ENCODE measurements around the gene EIF3I. TPM values are rescaled to one million over a fixed set of nuclear protein-coding genes. Genes with fewer than 3 reads are reported as not detected.

The EIF3I gene
- total and polyA plus RNA-seq, 2 donors (not counting 1 experiment from before 2014, with no cell fraction given): 277 to 492 TPM

DNA sequence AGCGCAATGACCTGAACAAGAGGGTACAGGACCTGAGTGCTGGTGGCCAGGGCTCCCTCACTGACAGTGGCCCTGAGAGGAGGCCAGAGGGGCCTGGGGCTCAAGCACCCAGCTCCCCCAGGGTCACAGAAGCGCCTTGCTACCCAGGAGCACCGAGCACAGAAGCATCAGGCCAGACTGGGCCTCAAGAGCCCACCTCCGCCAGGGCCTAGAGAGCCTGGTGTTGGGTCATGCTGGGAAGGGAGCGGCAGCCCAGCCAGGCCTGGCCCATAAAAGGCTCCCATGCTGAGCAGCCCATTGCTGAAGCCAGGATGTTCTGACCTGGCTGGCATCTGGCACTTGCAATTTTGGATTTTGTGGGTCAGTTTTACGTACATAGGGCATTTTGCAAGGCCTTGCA lies 27.2 kb upstream of the EIF3I start:
- peaks cover 54% of the 10 kb centered on the region for H3K36me3 ChIP-seq (ENCODE audit: control insufficient read depth, insufficient read depth, low read length)
- no peaks in the 10 kb centered on the region for H3K27me3 ChIP-seq (ENCODE audit: control insufficient read depth, insufficient read depth, low read length)
- no peak overlapping the region for H3K4me3 ChIP-seq (replicated peaks in 1 of 4; ENCODE audit: control extremely low read depth in 1 of 4, insufficient read depth in 1 of 4, low read depth in 3 of 4, low read length in 4 of 4)
- no peak for DNase-seq (ENCODE audit: low read depth in 2 of 2)
- H3K79me2 ChIP-seq (ENCODE audit: control insufficient read depth, insufficient read depth, low read length): no peaks in the 10 kb centered on the region
- no peak overlapping the region for H3K9ac ChIP-seq (ENCODE audit: insufficient read depth, low read length)
- peaks cover 13% of the 10 kb centered on the region for H3K4me1 ChIP-seq (ENCODE audit: control insufficient read depth, extremely low read depth, insufficient read depth, low read length)
- no peak overlapping the region for H2AFZ ChIP-seq (ENCODE audit: low read length)
- TF ChIP-seq, protein P1, sequence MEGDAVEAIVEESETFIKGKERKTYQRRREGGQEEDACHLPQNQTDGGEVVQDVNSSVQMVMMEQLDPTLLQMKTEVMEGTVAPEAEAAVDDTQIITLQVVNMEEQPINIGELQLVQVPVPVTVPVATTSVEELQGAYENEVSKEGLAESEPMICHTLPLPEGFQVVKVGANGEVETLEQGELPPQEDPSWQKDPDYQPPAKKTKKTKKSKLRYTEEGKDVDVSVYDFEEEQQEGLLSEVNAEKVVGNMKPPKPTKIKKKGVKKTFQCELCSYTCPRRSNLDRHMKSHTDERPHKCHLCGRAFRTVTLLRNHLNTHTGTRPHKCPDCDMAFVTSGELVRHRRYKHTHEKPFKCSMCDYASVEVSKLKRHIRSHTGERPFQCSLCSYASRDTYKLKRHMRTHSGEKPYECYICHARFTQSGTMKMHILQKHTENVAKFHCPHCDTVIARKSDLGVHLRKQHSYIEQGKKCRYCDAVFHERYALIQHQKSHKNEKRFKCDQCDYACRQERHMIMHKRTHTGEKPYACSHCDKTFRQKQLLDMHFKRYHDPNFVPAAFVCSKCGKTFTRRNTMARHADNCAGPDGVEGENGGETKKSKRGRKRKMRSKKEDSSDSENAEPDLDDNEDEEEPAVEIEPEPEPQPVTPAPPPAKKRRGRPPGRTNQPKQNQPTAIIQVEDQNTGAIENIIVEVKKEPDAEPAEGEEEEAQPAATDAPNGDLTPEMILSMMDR (conservative IDR thresholded peaks at IDR 0.05 in 1 of 2, IDR thresholded peaks at IDR 0.05 in 1 of 2; ENCODE audit: low read depth in 1 of 2, low read length in 2 of 2): no peak
- TF ChIP-seq EZH2 (IDR thresholded peaks at IDR 0.05; ENCODE audit: low read length, missing control alignments): no peak
- no peaks in the 10 kb centered on the region for H4K20me1 ChIP-seq (ENCODE audit: control insufficient read depth, extremely low read depth, insufficient read depth, low read length)
- H3K4me2 ChIP-seq (ENCODE audit: extremely low read depth, insufficient read depth, low read length): no peak overlapping the region
- H3K27ac ChIP-seq (ENCODE audit: insufficient read depth, low read length): no peak overlapping the region
- H3K9me3 ChIP-seq (ENCODE audit: control insufficient read depth, insufficient read depth, low read depth, low read length): no peaks in the 10 kb centered on the region

DNA sequence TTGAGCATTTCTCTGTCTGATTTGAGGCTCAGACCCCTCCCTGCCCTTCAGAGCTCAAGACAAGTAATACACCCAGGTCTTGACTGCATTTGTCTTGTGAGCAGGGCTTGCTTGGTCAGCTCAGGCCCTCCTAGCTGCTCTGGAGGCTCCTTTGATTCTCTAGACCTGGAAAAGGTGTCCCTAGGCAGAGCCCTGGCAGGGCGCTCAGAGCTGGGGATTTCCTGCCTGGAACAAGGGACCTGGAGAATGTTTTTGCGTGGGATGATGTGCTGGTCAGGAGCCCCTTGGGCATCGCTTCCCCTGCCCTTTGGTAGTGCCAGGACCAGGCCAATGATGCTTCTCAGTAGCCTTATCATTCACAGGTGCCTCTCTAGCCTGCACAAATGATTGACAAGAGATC lies 26.7 kb upstream of the EIF3I start:
- Histone ChIP-seq H3K4me2 (ENCODE audit: extremely low read depth, insufficient read depth, low read length) (no peak overlapping the region), H4K20me1 (ENCODE audit: control insufficient read depth, extremely low read depth, insufficient read depth, low read length) (no peaks in the 10 kb centered on the region), H3K9me3 (ENCODE audit: control insufficient read depth, insufficient read depth, low read depth, low read length) (no peaks in the 10 kb centered on the region), H3K36me3 (ENCODE audit: control insufficient read depth, insufficient read depth, low read length) (peaks cover 48% of the 10 kb centered on the region), H3K79me2 (ENCODE audit: control insufficient read depth, insufficient read depth, low read length) (no peaks in the 10 kb centered on the region), H3K27me3 (ENCODE audit: control insufficient read depth, insufficient read depth, low read length) (no peaks in the 10 kb centered on the region), H3K4me1 (ENCODE audit: control insufficient read depth, extremely low read depth, insufficient read depth, low read length) (peaks cover 14% of the 10 kb centered on the region), H3K9ac (ENCODE audit: insufficient read depth, low read length) (no peak overlapping the region), H3K27ac (ENCODE audit: insufficient read depth, low read length) (no peak overlapping the region), H3K4me3 (replicated peaks in 1 of 4; ENCODE audit: control extremely low read depth in 1 of 4, insufficient read depth in 1 of 4, low read depth in 3 of 4, low read length in 4 of 4) (no peak overlapping the region), H2AFZ (ENCODE audit: low read length) (no peak overlapping the region)
- no peak for DNase-seq (ENCODE audit: low read depth in 2 of 2)
- TF ChIP-seq, protein P1 (conservative IDR thresholded peaks at IDR 0.05 in 1 of 2, IDR thresholded peaks at IDR 0.05 in 1 of 2; ENCODE audit: low read depth in 1 of 2, low read length in 2 of 2): no peak
- TF ChIP-seq EZH2 (IDR thresholded peaks at IDR 0.05; ENCODE audit: low read length, missing control alignments): no peak

DNA sequence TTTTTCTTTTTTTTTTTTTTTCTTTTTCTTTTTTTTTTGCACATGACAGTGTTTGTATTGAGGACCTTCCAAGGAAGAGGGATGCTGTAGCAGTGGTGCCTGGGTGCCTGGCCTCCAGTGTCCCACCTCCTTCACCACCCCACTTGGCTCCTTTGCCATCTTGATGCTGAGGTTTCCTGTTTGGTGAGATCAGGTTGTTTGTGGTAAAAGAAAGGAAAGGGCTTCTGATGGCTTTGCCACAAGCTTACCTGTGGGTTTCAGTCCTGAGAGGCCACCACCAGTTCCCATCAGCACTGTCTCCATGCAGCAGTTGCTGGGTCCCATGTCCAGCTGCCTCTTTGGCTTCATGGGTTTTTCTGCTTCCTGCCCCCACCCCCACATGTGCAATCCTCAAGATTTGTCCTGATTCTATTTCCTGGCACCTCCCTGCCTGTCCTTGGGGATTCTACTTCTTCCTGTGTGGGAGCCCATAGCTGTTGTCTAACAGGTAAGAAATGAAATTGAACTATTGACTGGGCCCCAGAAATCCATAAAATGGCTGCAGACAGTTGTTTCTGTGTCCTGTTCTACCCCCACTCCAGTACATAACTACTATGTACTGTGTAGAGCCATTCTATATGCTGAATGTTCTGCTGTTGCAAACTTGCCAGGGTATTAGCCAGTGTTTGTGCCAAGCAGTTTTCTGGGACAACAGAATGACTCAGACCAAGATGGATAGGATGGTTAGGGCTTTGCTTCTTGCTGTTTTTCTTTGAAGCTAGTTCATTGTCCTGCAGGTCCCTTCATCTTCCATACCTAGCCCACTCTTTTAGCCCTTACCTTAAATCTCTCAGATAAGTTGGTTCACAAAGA lies 26.0 kb upstream of the EIF3I start:
- Histone ChIP-seq H3K4me2 (ENCODE audit: extremely low read depth, insufficient read depth, low read length) (no peak overlapping the region), H3K36me3 (ENCODE audit: control insufficient read depth, insufficient read depth, low read length) (peaks cover 45% of the 10 kb centered on the region), H3K9ac (ENCODE audit: insufficient read depth, low read length) (no peak overlapping the region), H3K27ac (ENCODE audit: insufficient read depth, low read length) (no peak overlapping the region), H4K20me1 (ENCODE audit: control insufficient read depth, extremely low read depth, insufficient read depth, low read length) (no peaks in the 10 kb centered on the region), H3K27me3 (ENCODE audit: control insufficient read depth, insufficient read depth, low read length) (no peaks in the 10 kb centered on the region), H3K79me2 (ENCODE audit: control insufficient read depth, insufficient read depth, low read length) (no peaks in the 10 kb centered on the region), H2AFZ (ENCODE audit: low read length) (no peak overlapping the region), H3K9me3 (ENCODE audit: control insufficient read depth, insufficient read depth, low read depth, low read length) (no peaks in the 10 kb centered on the region), H3K4me3 (replicated peaks in 1 of 4; ENCODE audit: control extremely low read depth in 1 of 4, insufficient read depth in 1 of 4, low read depth in 3 of 4, low read length in 4 of 4) (no peak overlapping the region), H3K4me1 (ENCODE audit: control insufficient read depth, extremely low read depth, insufficient read depth, low read length) (peaks cover 14% of the 10 kb centered on the region)
- peak in 1 of 2 donors; percentile 53 for DNase-seq (ENCODE audit: low read depth in 2 of 2)
- no peak for TF ChIP-seq EZH2 (IDR thresholded peaks at IDR 0.05; ENCODE audit: low read length, missing control alignments)
- TF ChIP-seq, protein P1 (conservative IDR thresholded peaks at IDR 0.05 in 1 of 2, IDR thresholded peaks at IDR 0.05 in 1 of 2; ENCODE audit: low read depth in 1 of 2, low read length in 2 of 2): no peak
